CD4-positive, alpha-beta T cell treated with Interferon alpha-2 for 1 hour (primary cell): ENCODE results near the gene GZMA.
A peak's percentile ranks its signal among the peaks of the same experiment; 100 is the strongest.
"Not testable (repeated sequence)": the region's sequence is repeated elsewhere in the genome, so short reads cannot be mapped to it uniquely, and the experiment has no call there.

Experiments
- DNase-seq, 2 donors: peaks; one replicate each; pipeline ENCODE4 v3.0.0-alpha.2; 2020 to 2022

The GZMA gene

GRCh38 chr5:55102348-55102747 is at the start of gene GZMA:
Gene GZMA (plus strand): TSS chr5:55102646. CDS start chr5:55102683, 37 bp downstream.
- peak in 1 of 2 donors; percentile 63 for DNase-seq

GRCh38 chr5:55055183-55055582 is 47.3 kb upstream of the GZMA start:
- no peak for DNase-seq

GRCh38 chr5:55062039-55062779 is 40.2 kb upstream of the GZMA start:
- peak; percentile 20 to 63 for DNase-seq

GRCh38 chr5:55063220-55063863 is 39.1 kb upstream of the GZMA start:
- no peak for DNase-seq

- DNase-seq: no peak
These were observed 38.5 kb upstream of the GZMA start for GRCh38 chr5:55063899-55064298.

- no peak for DNase-seq
These were observed 37.9 kb upstream of the GZMA start for GRCh38 chr5:55064523-55064922.

GRCh38 chr5:55066277-55066676 is 36.2 kb upstream of the GZMA start:
- no peak for DNase-seq

GRCh38 chr5:55070968-55071367 is 31.5 kb upstream of the GZMA start:
- no peak for DNase-seq

GRCh38 chr5:55071413-55071812 is 31.0 kb upstream of the GZMA start:
- no peak for DNase-seq

GRCh38 chr5:55072666-55073065 is 29.8 kb upstream of the GZMA start:
- peak in 1 of 2 donors; percentile 63 for DNase-seq

GRCh38 chr5:55073211-55073610 is 29.2 kb upstream of the GZMA start:
- no peak for DNase-seq

GRCh38 chr5:55081541-55081940 is 20.9 kb upstream of the GZMA start:
- no peak for DNase-seq

GRCh38 chr5:55089301-55089700 is 13.1 kb upstream of the GZMA start:
- DNase-seq: not testable (repeated sequence)

- not testable (repeated sequence) for DNase-seq
These were observed 11.4 kb upstream of the GZMA start for GRCh38 chr5:55091011-55091410.

- DNase-seq: peak in 1 of 2 donors; percentile 43
These were observed 6.3 kb upstream of the GZMA start for GRCh38 chr5:55096182-55096581.

- peak; percentile 17 to 59 for DNase-seq
These were observed 5.6 kb upstream of the GZMA start for GRCh38 chr5:55096861-55097260.

- not testable (repeated sequence) for DNase-seq
These were observed 1.3 kb upstream of the GZMA start for GRCh38 chr5:55101148-55101547.

- peak in 1 of 2 donors; percentile 50 for DNase-seq
These were observed 730 bp upstream of the GZMA start for GRCh38 chr5:55101556-55102276.

GRCh38 chr5:55104036-55104772 is 1.8 kb downstream of the GZMA start:
- peak in 1 of 2 donors; percentile 40 for DNase-seq

GRCh38 chr5:55104946-55105701 is 2.7 kb downstream of the GZMA start:
- peak in 1 of 2 donors; percentile 12 for DNase-seq

GRCh38 chr5:55105976-55106375 is 3.5 kb downstream of the GZMA start:
- not testable (repeated sequence) for DNase-seq

GRCh38 chr5:55108661-55109060 is 6.2 kb downstream of the GZMA start:
- DNase-seq: no peak
